Measurements from ENCODE around the gene NKD1. TPM values are rescaled to one million over a fixed set of nuclear protein-coding genes. Genes with fewer than 3 reads are reported as not detected.

NKD1 gene
- total RNA-seq, 1 donor from 2014 or later: 1.5 TPM

DNA sequence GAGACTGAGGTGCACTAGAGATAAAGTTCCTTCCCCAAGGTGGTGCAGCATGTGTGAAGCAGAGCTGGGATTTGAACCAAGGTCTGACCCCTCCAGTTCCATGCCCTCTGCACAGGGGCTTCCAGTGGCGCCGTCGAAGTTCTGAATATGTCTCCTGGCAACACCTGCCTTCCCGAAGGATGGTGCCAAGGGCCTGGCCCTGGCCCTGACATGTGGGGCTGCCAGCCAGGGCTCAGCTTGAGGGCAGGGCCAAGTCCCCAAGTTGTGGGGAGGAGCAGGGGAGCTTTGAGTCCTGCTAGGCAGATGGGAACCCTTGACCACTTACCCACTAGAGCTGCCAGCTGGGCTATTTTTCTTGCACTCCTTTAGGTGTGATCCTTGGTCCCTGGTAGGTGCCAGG lies 56.4 kb downstream of the NKD1 start:
- Mint-ChIP-seq H3K27ac (no peak overlapping the region), H3K36me3 (ENCODE audit: low read depth) (no peaks in the 10 kb centered on the region), H3K27me3 (no peaks in the 10 kb centered on the region), H3K4me1 (no peaks in the 10 kb centered on the region), H3K9me3 (no peaks in the 10 kb centered on the region), H3K4me3 (no peak overlapping the region)
- intact Hi-C loops (cut with micrococcal nuclease): no loop called here
- CTCF ChIA-PET: no interaction called here
- TF ChIP-seq, protein P1, sequence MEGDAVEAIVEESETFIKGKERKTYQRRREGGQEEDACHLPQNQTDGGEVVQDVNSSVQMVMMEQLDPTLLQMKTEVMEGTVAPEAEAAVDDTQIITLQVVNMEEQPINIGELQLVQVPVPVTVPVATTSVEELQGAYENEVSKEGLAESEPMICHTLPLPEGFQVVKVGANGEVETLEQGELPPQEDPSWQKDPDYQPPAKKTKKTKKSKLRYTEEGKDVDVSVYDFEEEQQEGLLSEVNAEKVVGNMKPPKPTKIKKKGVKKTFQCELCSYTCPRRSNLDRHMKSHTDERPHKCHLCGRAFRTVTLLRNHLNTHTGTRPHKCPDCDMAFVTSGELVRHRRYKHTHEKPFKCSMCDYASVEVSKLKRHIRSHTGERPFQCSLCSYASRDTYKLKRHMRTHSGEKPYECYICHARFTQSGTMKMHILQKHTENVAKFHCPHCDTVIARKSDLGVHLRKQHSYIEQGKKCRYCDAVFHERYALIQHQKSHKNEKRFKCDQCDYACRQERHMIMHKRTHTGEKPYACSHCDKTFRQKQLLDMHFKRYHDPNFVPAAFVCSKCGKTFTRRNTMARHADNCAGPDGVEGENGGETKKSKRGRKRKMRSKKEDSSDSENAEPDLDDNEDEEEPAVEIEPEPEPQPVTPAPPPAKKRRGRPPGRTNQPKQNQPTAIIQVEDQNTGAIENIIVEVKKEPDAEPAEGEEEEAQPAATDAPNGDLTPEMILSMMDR (IDR thresholded peaks at IDR 0.05): no peak
- ATAC-seq (ENCODE audit: low read depth) (no peak), DNase-seq (no peak)
- POLR2A ChIA-PET: interaction anchor here (0.6 kb wide), 1 partner anchor 10 kb away, joined by 3 read pairs; no protein-coding TSS in a partner anchor

DNA sequence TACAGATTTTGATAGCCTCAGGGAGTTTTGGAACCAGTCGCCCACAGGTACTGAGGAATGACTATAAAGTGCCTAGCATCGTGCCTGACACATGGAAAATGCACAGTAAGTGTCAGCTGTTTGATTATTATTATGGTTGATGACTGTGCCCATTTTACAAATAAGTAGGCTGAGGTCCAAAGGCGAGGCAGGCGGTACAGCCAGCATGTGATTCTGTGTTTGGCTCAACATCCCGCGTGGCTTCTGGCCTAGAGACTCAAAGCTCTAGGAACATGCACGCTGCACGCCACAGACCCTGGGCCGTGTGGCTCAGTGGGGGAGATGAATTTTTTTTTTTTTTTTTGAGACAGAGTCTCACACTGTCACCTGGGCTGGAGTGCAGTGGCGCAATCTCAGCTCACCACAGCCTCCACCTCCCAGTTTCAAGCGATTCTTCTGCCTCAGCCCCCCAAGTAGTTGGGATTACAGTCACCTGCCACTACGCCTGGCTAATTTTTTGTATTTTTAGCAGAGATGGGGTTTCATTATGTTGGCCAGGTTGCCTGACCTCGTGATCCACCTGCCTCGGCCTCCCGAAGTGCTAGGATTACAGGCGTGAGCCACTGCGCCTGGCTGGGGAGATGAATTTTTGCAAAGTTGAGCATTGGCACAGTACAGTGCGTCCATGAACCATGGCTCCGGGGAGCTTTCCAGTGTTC lies 57.7 kb downstream of the NKD1 start:
- Mint-ChIP-seq H3K27me3 (no peaks in the 10 kb centered on the region), H3K4me3 (no peak overlapping the region), H3K27ac (no peak overlapping the region), H3K36me3 (ENCODE audit: low read depth) (no peaks in the 10 kb centered on the region), H3K9me3 (no peaks in the 10 kb centered on the region), H3K4me1 (no peaks in the 10 kb centered on the region)
- ChIA-PET CTCF (no interaction called here), POLR2A (interaction anchor here (0.7 kb wide), 1 partner anchor 17 kb away, joined by 3 read pairs; no protein-coding TSS in a partner anchor)
- DNase-seq (no peak), ATAC-seq (ENCODE audit: low read depth) (no peak)
- TF ChIP-seq, protein P1 (IDR thresholded peaks at IDR 0.05): no peak
- intact Hi-C loops (cut with micrococcal nuclease): no loop called here

DNA sequence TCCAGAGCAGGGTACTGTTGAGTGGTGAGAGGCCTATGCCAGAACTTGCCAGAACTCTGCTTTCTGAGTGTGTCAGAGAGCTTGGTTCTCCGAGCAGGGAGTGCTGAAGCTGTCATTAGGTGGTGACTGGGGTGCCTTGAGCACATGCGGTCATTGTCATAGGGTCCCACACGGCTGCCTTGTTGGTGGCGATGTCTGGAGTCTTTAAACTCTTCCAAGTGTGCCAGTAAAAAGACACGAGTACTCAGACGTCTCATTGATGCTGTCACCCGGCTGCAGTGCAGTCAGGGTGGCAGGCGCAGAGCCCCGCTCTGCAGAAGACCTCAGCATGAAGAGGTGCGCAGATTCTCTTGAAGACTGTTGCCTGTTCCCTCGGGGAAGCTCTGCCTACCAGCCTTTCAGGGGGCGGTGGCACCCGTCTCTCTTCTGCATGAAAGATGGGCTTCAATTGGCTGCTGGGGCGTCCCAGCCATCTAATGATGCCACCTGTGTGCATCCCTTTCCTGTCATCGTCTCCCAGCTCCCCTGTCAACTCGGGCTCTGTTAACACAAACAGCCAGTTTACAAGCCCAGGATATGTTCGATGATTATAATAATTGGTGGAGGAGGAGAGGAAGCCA lies 58.3 kb downstream of the NKD1 start:
- no peak overlapping the region for H3K27ac Mint-ChIP-seq
- ChIA-PET CTCF (no interaction called here), POLR2A (interaction anchor here (0.7 kb wide), 1 partner anchor 18 kb away, joined by 3 read pairs; no protein-coding TSS in a partner anchor)
- DNase-seq: no peak
- no peaks in the 10 kb centered on the region for H3K4me1 Mint-ChIP-seq
- no peak overlapping the region for H3K4me3 Mint-ChIP-seq
- no peaks in the 10 kb centered on the region for H3K9me3 Mint-ChIP-seq
- no peak for ATAC-seq (ENCODE audit: low read depth)
- intact Hi-C loops (cut with micrococcal nuclease): no loop called here
- TF ChIP-seq, protein P1 (IDR thresholded peaks at IDR 0.05): no peak
- no peaks in the 10 kb centered on the region for H3K36me3 Mint-ChIP-seq (ENCODE audit: low read depth)
- no peaks in the 10 kb centered on the region for H3K27me3 Mint-ChIP-seq

DNA sequence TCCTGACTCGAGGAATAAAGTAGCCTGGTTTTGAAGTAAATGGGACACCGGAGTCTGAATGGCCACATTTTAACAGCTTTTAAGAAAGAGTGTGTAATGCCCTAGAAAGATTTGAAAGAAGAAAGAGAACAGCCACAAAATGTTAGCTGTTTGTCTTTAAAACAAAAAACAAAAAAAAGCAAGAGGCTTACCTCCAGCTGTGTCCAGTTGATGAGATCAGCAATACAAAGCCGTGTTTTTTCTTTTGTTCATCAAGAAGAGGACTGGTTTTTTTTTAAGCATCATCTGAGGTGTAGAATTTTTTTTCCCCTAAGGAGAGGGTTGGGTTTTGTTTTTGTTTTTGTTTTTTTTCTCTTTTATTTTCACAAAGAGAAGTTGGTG lies 58.8 kb downstream of the NKD1 start:
- CTCF ChIA-PET: no interaction called here
- ATAC-seq (ENCODE audit: low read depth) (no peak), DNase-seq (no peak)
- intact Hi-C loops (cut with micrococcal nuclease): no loop called here
- no peaks in the 10 kb centered on the region for H3K4me1 Mint-ChIP-seq
- no peaks in the 10 kb centered on the region for H3K9me3 Mint-ChIP-seq
- H3K27me3 Mint-ChIP-seq: peaks cover 3% of the 10 kb centered on the region
- H3K36me3 Mint-ChIP-seq (ENCODE audit: low read depth): no peaks in the 10 kb centered on the region
- H3K4me3 Mint-ChIP-seq: no peak overlapping the region
- POLR2A ChIA-PET: no interaction called here
- TF ChIP-seq, protein P1 (IDR thresholded peaks at IDR 0.05): no peak
- no peak overlapping the region for H3K27ac Mint-ChIP-seq

GRCh38 chr16:50607447-50607846 lies 59.3 kb downstream of the NKD1 start:
- DNase-seq: no peak
- H3K9me3 Mint-ChIP-seq: no peaks in the 10 kb centered on the region
- no peak overlapping the region for H3K27ac Mint-ChIP-seq
- peaks cover 6% of the 10 kb centered on the region for H3K27me3 Mint-ChIP-seq
- H3K4me1 Mint-ChIP-seq: no peaks in the 10 kb centered on the region
- no peak overlapping the region for H3K4me3 Mint-ChIP-seq
- CTCF ChIA-PET: no interaction called here
- TF ChIP-seq, protein P1 (IDR thresholded peaks at IDR 0.05): no peak
- intact Hi-C loops (cut with micrococcal nuclease): no loop called here
- ATAC-seq (ENCODE audit: low read depth): no peak
- no peaks in the 10 kb centered on the region for H3K36me3 Mint-ChIP-seq (ENCODE audit: low read depth)
- POLR2A ChIA-PET: interaction anchor here (0.6 kb wide), 1 partner anchor 54 kb away, joined by 4 read pairs; no protein-coding TSS in a partner anchor
